HepG2 (cell line): ENCODE results near the gene ACOXL. TPM values are rescaled to one million over a fixed set of nuclear protein-coding genes. Genes with fewer than 3 reads are reported as not detected.
A peak's percentile ranks its signal among the peaks of the same experiment; 100 is the strongest.

ENCODE experiments used
- BHLHE40 ChIP-seq: IDR thresholded peaks from 2 replicates; pipeline ENCODE4 v1.6.1; 2011; ENCODE audit warnings: low read length, improper control_type of control experiment
- DMTF1 ChIP-seq: sonication (generic); formaldehyde crosslinking; IDR thresholded peaks from 2 replicates; pipeline ENCODE4 v1.4.0; 2020; ENCODE audit warnings: mild to moderate bottlenecking, missing genetic modification reagents
- ELF4 ChIP-seq: sonication (generic); formaldehyde crosslinking; IDR thresholded peaks from 2 replicates; pipeline ENCODE4 v1.5.0; 2020; ENCODE audit warnings: missing genetic modification reagents, mild to moderate bottlenecking, moderate library complexity, borderline replicate concordance
- GPN1 ChIP-seq: sonication (generic); formaldehyde crosslinking; IDR thresholded peaks from 2 replicates; pipeline ENCODE4 v1.5.1; 2020; ENCODE audit warnings: missing genetic modification reagents, borderline replicate concordance
- KLF11 ChIP-seq: IDR thresholded peaks from 2 replicates; pipeline ENCODE4 v1.6.1; 2016; ENCODE audit warnings: missing compliant biosample characterization
- KLF9 ChIP-seq: IDR thresholded peaks from 2 replicates; pipeline ENCODE4 v1.6.1; 2016; ENCODE audit warnings: low read depth
- NBN ChIP-seq: fragments of 450-650 bp; conservative IDR thresholded peaks from 2 replicates; pipeline ENCODE4 v1.6.1; 2017
- NCOA1 ChIP-seq: sonication (generic); formaldehyde crosslinking; IDR thresholded peaks from 2 replicates; pipeline ENCODE4 v1.9.0; 2021; ENCODE audit warnings: missing genetic modification reagents
- PAWR ChIP-seq: sonication (generic); formaldehyde crosslinking; IDR thresholded peaks from 2 replicates; pipeline ENCODE4 v1.4.0; 2020; ENCODE audit warnings: missing genetic modification reagents, mild to moderate bottlenecking, borderline replicate concordance
- PRDM15 ChIP-seq: sonication (generic); formaldehyde crosslinking; IDR thresholded peaks from 2 replicates; pipeline ENCODE4 v1.4.0; 2020; ENCODE audit warnings: missing genetic modification reagents
- RAD21 ChIP-seq: fragments of 450-650 bp; formaldehyde crosslinking; IDR thresholded peaks from 2 replicates; pipeline ENCODE4 v1.5.0; 2020; ENCODE audit warnings: mild to moderate bottlenecking
- RCOR2 ChIP-seq: IDR thresholded peaks from 2 replicates; pipeline ENCODE4 v1.6.1; 2016; ENCODE audit warnings: missing biosample characterization, missing genetic modification reagents
- SMAD1 ChIP-seq: sonication (generic); formaldehyde crosslinking; IDR thresholded peaks from 2 replicates; pipeline ENCODE4 v1.4.0; 2020; ENCODE audit warnings: missing genetic modification reagents, low read depth, mild to moderate bottlenecking, borderline replicate concordance
- SP2 ChIP-seq: sonication (generic); formaldehyde crosslinking; IDR thresholded peaks from 2 replicates; pipeline ENCODE4 v1.5.1; 2020; ENCODE audit warnings: mild to moderate bottlenecking, missing genetic modification reagents
- SRSF9 ChIP-seq: fragments of 200-400 bp; formaldehyde crosslinking; IDR thresholded peaks from 2 replicates; pipeline ENCODE4 v1.6.1; 2018; ENCODE audit warnings: borderline replicate concordance, mild to moderate bottlenecking, low read depth, low read length; ENCODE audit not compliant: insufficient read depth, poor library complexity, severe bottlenecking
- ZGPAT ChIP-seq: IDR thresholded peaks from 2 replicates; pipeline ENCODE4 v1.6.1; 2016; ENCODE audit warnings: mild to moderate bottlenecking
- ZNF430 ChIP-seq: sonication (generic); formaldehyde crosslinking; IDR thresholded peaks from 2 replicates; pipeline ENCODE4 v1.9.0; 2021; ENCODE audit warnings: mild to moderate bottlenecking, missing genetic modification reagents
- ZNF496 ChIP-seq: sonication (generic); formaldehyde crosslinking; IDR thresholded peaks from 2 replicates; pipeline ENCODE4 v1.8.1; 2023; ENCODE audit warnings: mild to moderate bottlenecking, moderate library complexity, missing genetic modification reagents; ENCODE audit not compliant: insufficient replicate concordance
- ZNF558 ChIP-seq: sonication (generic); formaldehyde crosslinking; IDR thresholded peaks from 2 replicates; pipeline ENCODE4 v1.9.0; 2022; ENCODE audit warnings: mild to moderate bottlenecking, missing genetic modification reagents, borderline replicate concordance
- ZNF605 ChIP-seq: sonication (generic); formaldehyde crosslinking; IDR thresholded peaks from 2 replicates; pipeline ENCODE4 v1.8.0; 2022; ENCODE audit warnings: mild to moderate bottlenecking, missing genetic modification reagents
- ZNF879 ChIP-seq: sonication (generic); formaldehyde crosslinking; IDR thresholded peaks from 2 replicates; pipeline ENCODE4 v1.8.1; 2023; ENCODE audit warnings: missing genetic modification reagents
- ZNF891 ChIP-seq: sonication (generic); formaldehyde crosslinking; IDR thresholded peaks from 2 replicates; pipeline ENCODE4 v1.5.0; 2020; ENCODE audit warnings: mild to moderate bottlenecking, missing genetic modification reagents
- polyA plus RNA-seq, 8 experiments: library from polyadenylated mRNA; depleted of rRNA in 3 of 8; stranded (reverse) in 7 of 8; unstranded in 1 of 8; fragments of >200 nt; fragmentation: Illumina TruSeq in 4 of 8; extraction: Trizol in 4 of 8; gene quantifications; 2 replicates each; pipeline versions ENCODE4 v1.2.1 to v1.2.3, GENCODE V29; 2011 to 2016; ENCODE audit warnings: low read depth in 4 of 8, missing spikeins in 1 of 8, mixed read lengths in 1 of 8; ENCODE audit not compliant: insufficient read depth in 1 of 8
- total RNA-seq, 5 experiments: library from RNA; depleted of rRNA; stranded (reverse); fragments of >200 nt; fragmentation: Illumina TruSeq; extraction: Trizol; gene quantifications; 2 replicates each; pipeline ENCODE4 v1.2.3, GENCODE V29; 2016; ENCODE audit warnings: low read depth in 1 of 5

The ACOXL gene
- total and polyA plus RNA-seq, 2 of the 13 experiments (the other 11 are each of a cell fraction or from before 2014, with no cell fraction given), result not detected

GRCh38 chr2:111122631-111123421 is 390.5 kb downstream of the ACOXL start (continued):
- TF ChIP-seq PRDM15 (CRISPR knock-in tag), result no peak; the same call in 1 of the 2 replicates
- no peak; the same call in 1 of the 2 replicates for TF ChIP-seq SP2 (CRISPR knock-in tag)
- no peak for TF ChIP-seq ZNF558 (CRISPR knock-in tag)
- no peak for TF ChIP-seq BHLHE40
- no peak for TF ChIP-seq PAWR (CRISPR knock-in tag)
- TF ChIP-seq NCOA1 (CRISPR knock-in tag), result 0 out of 2 replicates have a peak, but pooled peaks have one; percentile 28
- TF ChIP-seq KLF9 (CRISPR knock-in tag), result no peak
- no peak for TF ChIP-seq ELF4 (CRISPR knock-in tag)
- TF ChIP-seq SMAD1 (CRISPR knock-in tag), result no peak; the same call in 1 of the 2 replicates
- no peak for TF ChIP-seq GPN1
- no peak for TF ChIP-seq ZNF496 (CRISPR knock-in tag)
- TF ChIP-seq SRSF9, result no peak
- peak; percentile 86; the same call in 1 of the 2 replicates for TF ChIP-seq ZNF879
- TF ChIP-seq ZNF891 (CRISPR knock-in tag), result no peak; the same call in none of the 2 replicates
- peak; percentile 3; the same call in 1 of the 2 replicates for TF ChIP-seq ZNF430 (CRISPR knock-in tag)
- no peak; the same call in none of the 2 replicates for TF ChIP-seq ZGPAT (CRISPR knock-in tag)
- TF ChIP-seq RAD21 (CRISPR knock-in tag), result peak; percentile 64
- no peak for TF ChIP-seq DMTF1 (CRISPR knock-in tag)
- TF ChIP-seq KLF11 (CRISPR knock-in tag), result no peak
- TF ChIP-seq ZNF605 (CRISPR knock-in tag), result no peak
- TF ChIP-seq NBN, result no peak
- TF ChIP-seq RCOR2 (CRISPR knock-in tag), result no peak
